Measurements from ENCODE around the gene MYH9.
"Not testable (repeated sequence)": the region's sequence is repeated elsewhere in the genome, so short reads cannot be mapped to it uniquely, and the experiment has no call there.

Gene MYH9

DNA sequence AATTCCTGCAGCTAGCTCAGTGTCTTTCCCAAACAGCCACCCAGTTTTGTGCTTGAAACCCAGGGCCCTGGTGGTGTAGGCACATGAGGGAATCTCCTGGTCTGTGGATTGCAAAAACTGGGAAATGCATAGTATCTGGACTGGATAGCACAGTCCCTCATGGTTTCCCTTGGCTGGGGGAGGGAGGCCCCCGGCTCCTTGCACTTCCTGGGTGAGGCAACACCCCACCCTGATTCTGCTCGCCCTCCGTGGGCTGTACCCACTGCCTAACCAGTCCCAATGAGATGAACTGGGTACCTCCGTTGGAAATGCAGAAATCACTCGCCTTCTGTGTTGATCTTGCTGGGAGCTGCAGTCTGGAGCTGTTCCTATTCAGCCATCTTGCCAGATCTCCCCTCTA is 115.8 kb downstream of the MYH9 start:
- not testable (repeated sequence) for DNase-seq (ENCODE audit: low read depth in 2 of 2)

DNA sequence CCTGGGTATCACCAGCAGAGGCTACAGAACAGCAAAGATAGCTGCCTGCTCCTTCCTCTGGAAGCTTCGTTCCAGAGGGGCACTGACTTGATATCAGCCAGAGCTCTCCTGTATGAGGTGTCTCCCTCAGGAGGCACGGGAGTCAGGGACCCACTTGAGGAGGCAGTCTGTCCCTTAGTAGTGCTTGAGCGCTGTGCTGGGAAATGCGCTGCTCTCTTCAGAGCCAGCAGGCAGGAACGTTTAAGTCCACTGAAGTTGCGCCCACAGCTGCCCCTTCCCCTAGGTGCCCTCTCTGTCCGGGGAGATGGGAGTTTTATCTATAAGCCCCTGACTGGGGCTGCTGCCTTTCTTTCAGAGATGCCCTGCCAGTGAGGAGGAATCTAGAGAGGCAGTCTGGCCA is 116.5 kb downstream of the MYH9 start:
- DNase-seq (ENCODE audit: low read depth in 2 of 2): not testable (repeated sequence)

DNA sequence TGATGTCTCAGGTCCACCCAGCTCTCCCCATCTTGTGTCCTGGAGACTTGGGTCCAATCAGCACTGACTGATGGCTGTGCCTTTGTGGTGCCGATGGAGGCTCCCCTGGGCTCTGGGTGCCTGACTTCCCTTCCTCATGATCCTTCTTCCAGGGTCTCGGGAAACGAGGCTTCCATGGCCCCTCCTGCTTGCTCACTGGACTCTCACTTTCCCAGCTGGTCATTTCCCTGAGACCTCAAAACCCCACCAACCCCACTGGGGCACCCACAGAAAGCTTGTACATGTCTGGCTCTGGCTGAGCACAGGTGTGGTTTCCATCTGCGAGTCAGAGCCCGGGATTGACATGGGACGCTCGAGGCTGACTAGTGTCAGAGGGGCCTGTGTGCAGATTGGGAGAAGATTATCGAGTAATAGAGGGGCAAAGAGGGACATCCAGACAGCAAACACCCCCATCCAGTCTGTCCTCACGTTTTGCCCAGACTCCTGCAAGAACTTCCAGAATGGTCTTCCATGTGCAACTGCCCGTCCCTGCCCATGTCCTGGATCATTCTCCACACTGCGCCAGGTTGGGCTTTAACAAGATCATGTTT is 119.8 kb downstream of the MYH9 start:
- no peak for DNase-seq (ENCODE audit: low read depth in 2 of 2)

DNA sequence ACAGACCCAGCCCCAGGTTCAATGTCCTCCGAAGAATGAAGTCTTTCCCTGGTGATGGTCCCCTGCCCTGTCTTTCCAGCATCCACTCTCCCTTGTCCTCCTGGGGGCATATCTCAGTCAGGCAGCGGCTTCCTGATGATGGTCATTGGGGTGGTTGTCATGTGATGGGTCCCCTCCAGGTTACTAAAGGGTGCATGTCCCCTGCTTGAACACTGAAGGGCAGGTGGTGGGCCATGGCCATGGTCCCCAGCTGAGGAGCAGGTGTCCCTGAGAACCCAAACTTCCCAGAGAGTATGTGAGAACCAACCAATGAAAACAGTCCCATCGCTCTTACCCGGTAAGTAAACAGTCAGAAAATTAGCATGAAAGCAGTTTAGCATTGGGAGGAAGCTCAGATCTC is 120.7 kb downstream of the MYH9 start:
- DNase-seq (ENCODE audit: low read depth in 2 of 2): no peak

DNA sequence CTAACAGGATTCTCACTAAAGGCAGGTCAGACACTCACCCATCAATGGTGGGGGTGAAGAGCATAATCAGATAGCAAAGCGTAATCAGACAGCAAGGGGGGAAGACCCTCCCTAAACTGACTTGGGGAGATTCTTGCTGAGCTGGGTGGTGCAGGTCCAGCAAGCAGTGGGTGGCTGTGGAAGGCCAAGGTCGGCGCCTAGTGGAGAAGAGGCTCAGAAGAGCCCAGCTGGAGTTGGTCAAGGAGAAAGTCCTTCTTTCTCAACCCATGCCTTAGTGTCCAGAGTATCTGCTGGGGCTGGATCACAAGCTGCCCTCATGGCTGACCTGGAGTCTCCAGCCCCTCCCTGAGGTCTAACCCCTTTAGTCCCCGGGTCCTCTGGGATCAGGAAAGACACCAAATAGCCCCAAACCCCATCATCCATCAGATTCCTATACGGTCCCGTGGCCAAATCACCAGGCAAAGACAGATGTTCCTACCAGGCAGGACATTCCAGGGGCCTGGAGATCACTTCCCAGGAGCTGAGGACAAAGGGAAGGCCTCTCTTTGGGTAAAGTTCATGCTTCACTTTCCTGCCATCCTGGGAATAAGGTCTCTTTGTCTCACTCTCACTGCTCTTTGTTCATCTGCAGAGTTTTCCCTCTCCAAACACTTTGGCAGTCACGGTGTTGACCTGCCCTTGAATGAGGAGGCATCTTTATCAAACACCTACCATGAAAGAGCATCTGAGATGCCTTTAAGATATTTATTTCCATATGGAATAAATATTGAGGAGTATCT is 123.7 kb downstream of the MYH9 start:
- DNase-seq (ENCODE audit: low read depth in 2 of 2): not testable (repeated sequence)

DNA sequence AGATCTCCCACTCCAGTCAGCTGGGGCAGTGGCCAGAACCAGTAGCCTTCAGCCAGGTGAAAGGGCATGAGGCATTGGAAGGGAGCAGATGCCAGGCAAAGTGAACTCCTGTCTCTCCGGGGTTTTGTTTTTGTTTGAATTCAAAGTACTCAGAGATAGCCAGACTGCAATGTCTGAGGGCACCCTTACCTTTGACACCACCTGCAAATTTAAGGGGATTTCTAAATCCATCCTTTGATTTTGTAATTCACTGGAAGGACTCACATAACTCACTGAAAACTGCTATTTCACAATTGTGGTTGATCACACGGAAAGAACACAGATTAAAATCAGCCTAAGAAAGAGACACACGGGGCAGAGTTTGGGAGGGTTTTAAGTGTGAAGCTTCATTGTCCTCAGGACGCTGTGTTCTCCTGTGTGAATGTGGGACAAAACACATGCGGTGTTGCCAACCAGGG is 124.5 kb downstream of the MYH9 start:
- not testable (repeated sequence) for DNase-seq (ENCODE audit: low read depth in 2 of 2)

DNA sequence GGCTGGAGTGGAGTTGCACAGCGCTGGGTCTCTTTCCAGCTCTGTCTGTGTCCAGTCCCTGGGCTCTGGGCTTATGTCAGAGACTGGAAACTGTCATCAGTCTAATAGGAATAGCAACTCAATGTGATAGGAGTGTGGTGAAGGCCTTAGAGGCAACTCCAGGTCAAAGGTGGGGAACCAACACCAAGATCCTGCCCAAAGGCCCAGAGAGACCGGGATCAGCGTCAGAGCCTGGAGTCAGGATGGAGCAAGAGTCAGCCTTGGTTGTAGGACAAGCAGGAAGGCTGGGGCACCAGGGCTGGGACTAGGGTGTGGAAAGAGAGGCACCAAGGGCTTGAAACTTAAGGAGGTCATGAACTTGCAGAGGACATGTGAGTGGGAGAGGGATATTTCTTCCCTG is 125.5 kb downstream of the MYH9 start:
- not testable (repeated sequence) for DNase-seq (ENCODE audit: low read depth in 2 of 2)

DNA sequence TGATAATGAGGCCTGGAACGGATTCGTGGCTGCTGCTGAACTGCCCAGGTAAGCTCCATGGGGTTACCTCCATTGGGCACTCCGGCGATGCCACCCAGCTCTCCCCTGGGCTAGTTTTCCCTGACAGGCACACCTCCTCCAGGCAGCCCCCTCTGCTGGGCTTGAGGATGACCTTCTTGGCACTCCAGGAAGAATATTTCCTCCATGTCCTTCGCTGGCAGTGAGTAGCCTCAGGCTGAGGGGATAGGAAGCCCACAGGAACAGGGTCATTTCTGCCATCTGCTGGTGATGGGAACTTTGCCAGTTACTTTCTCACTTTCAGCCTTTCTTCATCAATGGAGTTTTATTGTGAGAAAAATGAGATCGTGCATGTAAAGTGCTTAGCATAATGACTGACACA is 126.1 kb downstream of the MYH9 start:
- DNase-seq (ENCODE audit: low read depth in 2 of 2): not testable (repeated sequence)

DNA sequence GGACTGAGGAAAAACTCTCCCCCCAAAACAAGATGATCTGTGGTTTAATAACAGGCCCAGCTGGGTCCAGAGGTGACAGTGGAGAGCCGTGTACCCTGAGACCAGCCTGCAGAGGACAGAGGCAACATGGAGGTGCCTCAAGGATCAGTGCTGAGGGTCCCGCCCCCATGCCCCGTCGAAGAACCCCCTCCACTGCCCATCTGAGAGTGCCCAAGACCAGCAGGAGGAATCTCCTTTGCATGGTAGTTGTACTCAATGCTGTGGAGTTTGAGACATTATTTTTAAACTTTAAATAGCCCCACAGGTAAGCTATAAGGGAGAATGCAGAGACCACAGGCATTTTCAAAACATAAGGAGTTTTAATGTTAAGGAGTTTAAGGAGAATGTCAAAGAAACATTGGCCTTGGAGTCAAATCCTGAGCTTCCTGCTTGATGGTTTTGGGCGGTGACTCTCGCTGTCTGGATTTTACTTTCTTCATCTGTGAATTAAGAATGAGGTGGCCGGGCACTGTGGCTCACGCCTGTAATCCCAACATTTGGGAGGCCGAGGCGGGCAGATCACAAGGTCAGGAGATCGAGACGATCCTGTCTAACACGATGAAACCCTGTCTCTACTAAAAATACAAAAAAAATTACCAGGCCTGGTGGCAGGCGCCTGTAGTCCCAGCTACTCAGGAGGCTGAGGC is 128.0 kb downstream of the MYH9 start:
- no peak for DNase-seq (ENCODE audit: low read depth in 2 of 2)

DNA sequence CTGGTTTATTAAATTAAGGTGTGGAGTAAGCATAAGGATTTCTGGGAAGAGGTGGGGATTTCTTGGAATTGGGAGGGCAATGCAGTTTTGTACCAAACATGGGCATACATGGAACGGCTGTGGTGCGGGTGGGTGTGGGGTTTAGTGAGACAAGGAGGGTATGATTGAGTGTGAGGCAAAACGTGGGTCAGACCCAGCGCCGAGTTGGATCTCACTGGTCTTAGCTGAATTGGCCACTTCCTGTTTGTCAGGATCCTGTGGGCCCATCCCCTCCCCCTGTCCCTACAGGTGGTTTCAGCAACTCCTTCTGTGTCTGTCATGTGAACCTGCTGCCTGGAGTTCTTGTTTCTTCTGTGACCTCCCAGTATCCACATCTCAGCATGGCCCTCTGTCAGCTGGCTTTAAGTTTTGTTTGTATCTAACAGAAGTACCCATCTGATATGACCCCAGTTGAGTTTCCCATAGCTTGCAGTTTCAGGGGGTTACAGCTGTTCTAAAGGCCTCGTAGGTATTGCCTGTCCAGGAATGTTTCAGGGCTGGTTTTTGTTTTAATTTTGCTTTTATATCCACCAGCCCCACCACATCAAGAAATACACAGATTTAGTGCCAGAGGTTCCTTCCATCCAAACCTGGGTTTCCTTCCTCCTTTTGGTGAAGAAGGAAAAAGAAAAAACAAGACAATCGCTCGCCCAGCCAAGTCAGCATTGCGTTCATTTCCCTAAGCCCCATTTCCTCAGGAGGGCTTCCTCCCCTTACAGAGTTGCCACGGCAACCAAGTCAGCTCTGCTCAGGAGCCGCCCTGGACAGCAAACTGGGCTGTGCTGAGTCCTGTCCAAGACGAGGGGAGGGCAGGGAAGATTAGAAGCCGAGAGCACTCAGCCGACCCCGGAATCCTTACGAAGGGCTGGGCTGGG is 128.8 kb downstream of the MYH9 start:
- DNase-seq (ENCODE audit: low read depth in 2 of 2): no peak

DNA sequence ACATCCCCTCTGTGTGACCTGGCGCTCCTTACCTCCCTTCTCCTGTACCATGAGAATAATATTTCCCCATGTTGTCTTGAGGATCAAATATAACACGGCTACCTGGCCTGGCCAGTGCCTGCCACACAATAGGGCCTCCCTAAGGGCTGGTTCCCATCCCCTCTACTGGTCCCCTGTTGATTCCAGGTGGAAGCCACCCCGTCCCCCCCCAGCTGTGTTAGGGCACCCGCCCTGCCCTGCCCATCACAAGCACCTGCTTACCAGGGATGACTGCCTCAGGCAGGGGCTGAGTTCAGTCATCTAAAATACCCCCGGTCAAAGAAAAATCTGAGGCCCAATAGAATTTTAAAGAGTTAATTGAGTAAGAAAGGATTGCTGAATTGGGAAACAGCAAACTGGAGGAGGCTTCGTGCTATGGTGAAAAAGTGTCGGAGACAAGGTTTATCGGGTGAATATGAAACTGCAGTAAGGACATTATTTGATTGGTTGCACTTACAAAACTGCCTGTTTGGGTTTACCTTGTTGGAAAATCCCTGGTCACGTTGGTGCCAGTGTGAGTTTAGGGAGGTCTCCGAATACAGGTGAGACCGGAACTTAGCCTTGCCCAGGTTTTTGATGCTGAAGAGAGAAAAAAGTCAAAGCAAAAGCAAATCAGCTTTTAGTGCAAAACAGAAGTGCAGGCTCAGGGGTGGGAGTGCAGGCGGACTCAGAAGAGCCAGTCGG is 129.7 kb downstream of the MYH9 start:
- no peak for DNase-seq (ENCODE audit: low read depth in 2 of 2)

DNA sequence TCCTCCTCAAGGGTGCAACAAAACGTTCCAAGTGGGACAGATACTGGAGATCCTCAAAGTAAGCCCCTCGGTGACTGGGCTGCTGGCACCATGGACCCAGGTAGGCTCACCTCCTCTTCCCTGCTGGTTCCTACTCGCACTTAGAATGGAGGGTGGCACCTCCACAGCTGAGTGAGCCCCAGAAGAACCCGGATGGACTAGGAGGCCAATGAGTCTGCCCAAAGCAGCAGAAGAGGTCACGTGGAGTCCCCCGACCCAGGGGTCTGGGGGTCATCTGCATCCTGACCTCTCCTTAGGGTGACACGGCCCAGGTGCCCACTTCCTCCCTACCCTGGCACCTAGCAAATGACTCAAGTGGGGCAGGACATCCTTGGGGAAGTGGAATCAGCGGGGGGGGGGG is 130.5 kb downstream of the MYH9 start:
- DNase-seq (ENCODE audit: low read depth in 2 of 2): no peak

DNA sequence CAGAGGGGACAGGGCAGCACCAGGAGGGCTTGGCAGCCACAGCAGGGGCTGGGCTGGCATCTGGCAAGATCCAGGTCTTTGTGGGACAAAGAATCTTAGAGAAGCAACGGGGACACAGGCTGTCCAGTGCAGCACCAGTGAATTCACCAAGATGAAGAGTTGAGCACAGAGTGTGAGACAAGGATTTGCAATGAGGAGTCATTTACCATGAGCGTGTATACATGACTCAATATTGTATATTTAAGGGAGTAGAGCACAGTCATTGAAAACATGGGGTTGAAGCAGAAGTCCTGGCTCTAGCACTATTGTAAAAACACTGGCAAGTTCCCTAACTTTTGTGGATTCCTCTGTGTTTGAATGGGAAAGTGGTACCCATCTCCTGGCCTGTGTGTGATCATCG is 131.3 kb downstream of the MYH9 start:
- DNase-seq (ENCODE audit: low read depth in 2 of 2): no peak

DNA sequence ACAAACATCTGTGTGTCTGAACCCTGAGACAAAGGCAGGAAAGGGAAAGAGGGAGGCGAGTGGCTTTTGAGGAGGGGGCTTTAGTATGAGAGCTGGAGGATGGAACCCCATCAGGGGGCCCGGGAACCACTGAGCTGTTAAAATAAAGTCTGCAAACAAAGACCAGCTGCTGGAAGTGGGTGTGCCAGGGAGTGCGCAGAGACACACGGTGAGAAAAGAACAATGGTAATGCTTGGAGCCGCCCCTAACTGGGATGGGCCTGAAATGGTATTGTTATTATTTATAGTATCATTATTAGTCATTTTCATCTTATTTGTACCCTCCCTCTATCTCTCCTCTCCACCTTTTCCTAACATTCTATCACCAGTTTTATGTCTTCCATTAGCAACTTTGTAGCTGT is 132.2 kb downstream of the MYH9 start:
- DNase-seq (ENCODE audit: low read depth in 2 of 2): not testable (repeated sequence)

DNA sequence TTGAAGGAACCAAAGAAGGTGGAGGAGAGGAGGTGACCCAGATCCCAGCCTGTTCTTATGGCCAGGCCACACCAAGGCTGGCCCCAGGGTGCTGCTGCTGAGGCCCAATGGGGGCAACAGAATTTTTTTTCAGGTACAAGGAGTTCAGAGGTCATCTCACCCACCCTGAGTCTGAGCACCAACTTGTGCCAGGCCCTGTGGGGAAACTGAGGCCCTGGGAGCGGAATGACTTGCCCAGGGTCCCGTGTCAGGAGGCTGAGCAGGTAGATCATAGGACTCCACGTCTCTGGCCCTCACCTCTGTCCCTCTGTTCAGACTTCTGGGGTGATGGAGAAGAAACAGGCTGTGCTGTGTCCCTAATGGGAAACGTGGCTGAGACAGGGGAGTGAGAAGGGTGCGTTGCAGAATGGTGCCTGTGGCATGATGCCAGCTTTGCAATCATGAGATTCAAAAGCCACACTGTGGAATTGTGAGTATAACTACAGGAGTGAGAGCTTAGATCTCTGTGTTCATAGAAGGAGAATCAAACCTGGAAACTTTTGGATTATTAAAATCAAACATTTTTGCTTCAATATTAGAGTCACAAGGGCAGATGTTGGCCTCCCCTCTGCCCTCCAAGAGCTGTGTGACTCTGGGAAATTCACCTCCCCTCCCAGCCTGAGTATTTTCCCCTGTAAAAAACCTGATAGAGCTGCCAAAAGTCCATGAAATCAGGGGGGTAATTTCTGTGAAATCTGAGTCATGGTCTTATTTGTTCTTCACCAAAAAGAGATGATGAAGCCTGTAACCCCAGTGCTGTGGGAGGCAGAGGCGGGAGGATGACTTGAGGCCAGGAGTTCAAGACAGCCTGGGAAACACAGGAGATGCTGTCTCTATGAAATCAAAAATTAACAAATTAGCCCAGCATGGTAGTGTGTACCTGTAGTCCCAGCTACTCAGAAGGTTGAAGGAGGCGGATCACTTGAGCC is 134.0 kb downstream of the MYH9 start:
- DNase-seq (ENCODE audit: low read depth in 2 of 2): peak; percentile 23 to 51

DNA sequence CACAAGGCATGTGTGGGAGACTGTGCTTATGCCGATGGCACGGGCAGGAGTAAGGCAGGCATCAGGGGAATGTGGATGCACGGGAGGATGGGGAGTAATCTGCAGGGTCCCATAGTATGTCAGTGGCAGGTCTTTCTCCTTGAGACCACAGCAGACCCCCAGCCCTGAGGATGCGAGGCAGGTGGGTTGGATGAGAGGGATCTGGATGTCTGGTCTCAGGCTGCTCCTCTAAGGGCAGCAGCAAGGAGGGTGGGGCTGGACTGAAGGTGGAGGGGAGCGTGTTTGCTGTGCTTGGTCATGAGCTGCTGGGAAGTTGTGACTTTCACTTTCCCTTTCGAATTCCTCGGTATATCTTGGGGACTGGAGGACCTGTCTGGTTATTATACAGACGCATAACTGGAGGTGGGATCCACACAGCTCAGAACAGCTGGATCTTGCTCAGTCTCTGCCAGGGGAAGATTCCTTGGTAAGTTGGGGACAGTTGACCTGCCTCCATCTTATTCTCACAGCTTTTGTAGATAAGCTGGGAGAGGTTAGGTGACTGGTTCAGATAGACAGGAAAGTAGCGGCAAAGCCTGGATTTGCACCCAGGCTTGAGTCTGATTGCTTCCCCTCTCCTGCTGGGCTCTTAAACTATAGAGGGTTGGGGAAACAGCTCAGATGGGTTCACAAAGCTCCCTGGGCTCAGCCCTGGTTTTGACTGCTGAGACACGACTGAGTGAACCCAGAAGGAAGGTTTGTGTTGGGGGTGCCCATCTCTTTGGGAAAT is 134.8 kb downstream of the MYH9 start, which contains the start of gene APOL1:
Gene APOL1, plus strand, starts transcription at position 380 of the 769 bp plus-strand sequence. CDS start 1,823 bp downstream, outside the sequence.
- peak; percentile 18 to 43 for DNase-seq (ENCODE audit: low read depth in 2 of 2)

DNA sequence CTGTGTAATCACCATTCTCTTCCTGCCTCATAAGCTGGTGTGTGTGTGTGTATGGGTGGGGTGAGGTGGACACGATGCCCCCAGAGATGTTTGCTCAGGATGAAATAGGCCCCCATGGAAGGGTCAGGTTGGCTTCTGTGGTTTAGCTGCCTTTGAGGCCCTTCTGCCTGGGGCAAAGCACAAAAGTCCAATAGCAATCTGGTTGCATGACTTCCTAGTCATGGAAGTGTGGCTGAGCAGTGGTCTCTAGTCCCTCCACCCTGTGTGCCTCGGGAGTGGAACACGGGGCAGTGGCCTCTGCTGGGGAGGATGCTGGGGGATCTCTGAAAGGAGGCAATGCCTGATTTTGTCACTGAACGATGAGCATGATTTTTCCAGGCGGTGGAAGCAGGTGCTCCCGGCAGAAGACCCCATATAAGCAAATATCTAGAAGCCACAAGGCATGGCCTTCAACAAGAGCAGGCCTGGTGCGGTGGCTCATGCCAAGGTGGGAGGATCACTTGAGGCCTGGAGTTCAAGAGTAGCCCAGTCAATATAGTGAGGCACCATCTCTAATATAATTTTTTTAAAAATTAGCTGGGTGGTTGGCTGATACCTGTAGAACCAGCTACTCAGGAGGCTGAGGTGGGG is 135.7 kb downstream of the MYH9 start:
- not testable (repeated sequence) for DNase-seq (ENCODE audit: low read depth in 2 of 2)

DNA sequence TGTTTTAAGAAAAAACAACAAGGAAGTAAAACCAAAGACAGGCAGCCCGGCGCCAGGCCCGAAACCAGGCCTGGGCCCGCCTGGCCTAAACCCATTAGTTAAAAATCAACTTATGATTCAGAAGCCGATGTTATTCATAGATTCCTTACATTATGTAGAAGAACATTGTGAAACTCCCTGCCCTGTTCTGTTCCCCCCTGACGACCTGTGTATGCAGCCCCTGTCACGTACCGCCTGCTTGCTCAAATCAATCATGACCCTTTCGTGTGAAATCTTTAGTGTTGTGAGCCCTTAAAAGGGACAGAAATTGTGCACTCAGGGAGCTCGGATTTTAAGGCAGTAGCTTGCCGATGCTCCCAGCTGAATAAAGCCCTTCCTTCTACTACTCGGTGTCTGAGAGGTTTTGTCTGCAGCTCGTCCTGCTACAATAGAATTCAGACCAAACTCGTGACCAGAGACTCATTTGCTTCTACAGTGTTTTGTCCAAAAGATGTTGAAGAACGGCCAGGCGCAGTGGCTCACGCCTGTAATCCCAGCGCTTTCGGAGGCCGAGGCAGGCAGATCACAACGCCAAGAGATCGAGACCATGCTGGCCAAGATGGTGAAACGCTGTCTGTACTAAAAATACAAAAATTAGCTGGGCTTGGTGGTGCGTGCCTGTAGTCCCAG is 137.3 kb downstream of the MYH9 start:
- DNase-seq (ENCODE audit: low read depth in 2 of 2): not testable (repeated sequence)
